ENCODE data around the gene CENPM.

The CENPM gene

DNA sequence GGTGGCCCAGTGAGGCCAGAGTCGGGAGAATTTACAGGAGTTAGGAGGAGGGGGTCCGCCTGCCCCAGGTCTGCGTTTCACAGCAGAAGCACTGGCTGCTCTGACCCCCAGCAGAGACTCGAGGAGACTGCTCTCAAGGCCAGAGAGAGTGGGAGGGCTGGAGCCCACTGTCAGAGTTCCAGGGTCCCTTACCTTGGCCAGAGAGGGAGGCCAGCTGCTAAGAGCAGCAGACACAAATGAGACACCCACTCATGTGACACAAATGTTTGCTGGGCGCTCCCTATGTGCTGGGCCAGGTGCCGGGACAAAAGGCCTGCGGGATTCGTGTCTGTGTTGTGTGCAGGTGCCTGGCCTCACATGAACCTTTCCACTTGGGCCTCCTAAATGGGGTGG lies 17.5 kb downstream of the CENPM start:
- peak in 2 of 3 experiments; percentile 18 to 52 for DNase-seq

DNA sequence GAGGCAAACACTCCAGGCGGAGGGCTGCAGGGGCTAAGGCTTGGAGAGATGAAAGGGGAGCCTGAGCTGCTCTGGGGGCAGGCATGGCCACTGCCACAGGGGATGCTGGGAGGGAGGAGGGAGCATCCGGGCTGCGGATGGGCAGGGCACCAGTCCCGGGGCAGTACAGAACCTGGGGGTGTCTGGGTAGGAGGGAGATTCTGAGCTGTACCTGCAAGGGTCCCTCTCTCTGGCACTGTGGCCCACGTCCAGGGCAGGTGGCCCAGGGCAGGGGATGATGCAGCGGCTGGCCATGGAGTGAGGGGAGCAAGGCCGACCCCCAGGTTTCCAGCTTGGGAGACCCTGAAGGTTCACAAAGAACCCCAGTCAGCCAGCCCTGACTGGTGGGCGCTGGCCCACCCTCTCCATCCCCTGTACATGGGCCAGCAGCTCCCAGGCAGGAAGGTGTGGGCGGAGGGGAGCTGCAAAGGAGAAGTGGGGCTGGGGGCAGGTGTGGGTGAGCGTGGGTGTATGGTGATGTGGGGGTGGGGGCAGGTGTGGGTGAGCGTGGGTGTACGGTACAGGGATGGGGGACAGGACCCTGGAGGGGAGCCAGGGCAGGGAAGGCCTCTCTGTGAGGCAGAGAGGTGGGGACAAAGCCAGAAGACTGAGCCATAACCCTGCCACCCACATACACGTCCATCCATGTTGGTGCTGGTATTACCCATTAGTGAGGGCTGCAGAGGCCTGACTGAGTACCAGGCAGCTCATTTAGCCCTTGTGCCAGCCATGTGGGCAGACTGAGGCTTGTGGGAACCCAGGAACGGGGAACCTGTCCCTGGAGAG lies 18.1 kb downstream of the CENPM start:
- peak in 2 of 3 experiments; percentile 18 to 35 for DNase-seq

DNA sequence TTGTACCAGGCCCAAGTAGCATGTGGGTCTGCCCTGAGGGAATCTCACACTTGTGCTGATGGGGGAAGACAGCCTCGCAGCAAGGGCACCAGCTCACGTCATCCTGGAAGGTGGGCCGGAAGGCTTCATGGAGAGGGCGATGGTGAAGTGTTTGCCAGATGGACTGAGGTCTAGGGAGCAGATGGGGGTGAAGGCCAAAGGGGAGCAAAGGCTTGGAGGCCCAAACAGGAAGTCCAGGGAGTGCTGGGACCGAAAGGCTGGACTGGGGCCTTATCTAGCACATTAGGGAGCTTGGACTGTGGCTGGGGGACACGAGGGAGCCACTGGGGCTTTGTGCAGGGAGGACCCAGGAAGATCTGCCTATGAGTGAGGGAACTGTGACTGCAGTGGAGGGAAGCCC lies 19.1 kb downstream of the CENPM start:
- no peak for DNase-seq

DNA sequence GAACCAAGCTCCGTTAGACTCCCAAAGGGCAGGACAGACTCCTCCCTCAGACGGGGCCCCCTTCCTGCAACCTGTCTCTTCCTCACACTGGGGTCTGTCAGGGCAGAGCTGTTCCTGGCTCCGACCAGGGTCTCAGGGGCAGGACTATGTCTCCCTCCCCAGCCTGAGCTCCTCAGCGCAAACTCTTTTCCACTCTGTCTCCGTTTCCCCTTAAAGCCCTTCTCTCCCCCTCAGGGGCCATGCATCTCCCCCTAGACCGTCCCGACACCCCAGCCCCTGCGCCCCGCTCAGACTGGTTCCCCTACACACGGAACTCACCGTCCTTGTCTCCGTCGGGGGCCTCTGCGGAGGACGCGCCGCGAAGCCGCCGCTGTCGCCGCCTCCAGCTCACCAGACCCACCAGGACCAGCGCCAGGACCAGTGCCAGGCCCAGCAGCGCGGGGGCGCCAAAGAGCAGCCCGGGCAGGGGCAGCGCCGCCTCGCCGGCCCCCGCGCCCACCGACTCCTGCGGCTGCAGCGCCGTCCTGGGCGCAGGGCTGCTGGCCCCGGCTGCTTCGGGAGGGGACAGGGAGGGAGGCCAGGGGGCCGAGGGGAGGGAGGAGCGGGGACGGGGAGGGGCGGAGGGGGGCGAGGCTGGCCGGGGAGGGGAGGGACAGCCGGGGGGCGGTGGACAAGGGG lies 21.0 kb downstream of the CENPM start:
- DNase-seq, result peak; percentile 12 to 44 (median 31)

DNA sequence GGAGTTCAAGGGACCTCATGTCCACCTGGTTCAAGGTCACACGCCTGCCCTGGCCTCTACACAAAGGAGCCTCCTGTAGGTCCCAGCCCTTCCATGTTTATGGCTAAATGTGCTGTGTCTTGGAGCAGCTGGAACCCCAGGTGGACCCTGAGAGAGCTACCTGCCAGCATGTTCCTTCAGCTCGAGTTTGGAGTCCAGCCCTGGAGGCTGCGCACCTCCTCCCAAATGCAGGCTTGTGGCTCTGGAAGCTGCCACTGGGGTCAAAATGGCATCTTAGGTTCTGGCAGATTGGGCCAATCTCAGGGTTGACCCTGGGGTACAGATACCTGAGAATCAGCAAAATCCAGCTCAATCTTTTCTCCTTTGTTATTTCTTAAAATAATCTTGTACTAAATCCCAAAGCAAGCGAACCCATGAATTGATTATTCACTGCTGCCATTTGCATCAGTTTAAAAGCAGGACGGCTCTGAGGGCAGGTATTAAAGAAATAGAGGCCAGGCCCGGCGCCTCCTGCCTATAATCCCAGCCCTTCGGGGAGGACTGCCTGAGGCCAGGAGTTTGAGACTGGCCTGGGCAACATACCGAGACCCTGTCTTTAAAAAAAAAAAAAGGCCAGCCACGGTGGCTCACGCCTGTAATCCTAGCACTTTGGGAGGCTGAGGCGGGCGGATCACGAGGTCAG lies 23.2 kb downstream of the CENPM start:
- DNase-seq, result no peak

DNA sequence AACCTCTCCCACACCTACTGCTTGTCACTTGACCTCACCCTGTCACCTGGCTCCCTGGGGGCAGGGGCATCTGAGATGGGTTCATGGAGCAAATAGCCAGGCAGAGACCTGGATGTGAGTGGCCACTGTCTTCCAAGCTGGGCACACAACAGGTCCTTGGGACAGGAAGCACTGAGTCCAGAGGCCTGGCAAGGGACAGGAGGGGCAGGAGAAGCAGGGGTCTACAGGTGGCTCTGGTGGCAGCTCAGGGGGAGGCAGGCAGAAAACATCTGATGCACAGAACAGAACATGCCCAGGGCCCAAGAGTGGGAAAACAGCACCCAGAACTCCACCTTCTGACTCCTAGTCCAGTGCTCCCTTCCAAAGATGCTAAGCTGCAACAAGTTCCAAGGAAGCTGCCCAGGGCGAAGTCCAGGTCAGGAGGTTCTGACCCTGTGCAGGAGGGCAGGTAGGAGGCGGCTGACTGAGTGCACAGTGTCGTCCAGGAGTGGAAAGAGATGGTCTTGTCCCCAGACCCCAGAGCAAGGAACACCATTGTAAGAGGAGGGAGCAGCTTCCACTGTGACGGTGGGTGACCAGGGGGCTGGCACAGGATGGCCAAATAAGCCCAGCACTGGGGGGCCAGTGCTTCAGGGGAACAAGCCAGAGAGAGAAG lies 23.9 kb downstream of the CENPM start:
- DNase-seq, result no peak

DNA sequence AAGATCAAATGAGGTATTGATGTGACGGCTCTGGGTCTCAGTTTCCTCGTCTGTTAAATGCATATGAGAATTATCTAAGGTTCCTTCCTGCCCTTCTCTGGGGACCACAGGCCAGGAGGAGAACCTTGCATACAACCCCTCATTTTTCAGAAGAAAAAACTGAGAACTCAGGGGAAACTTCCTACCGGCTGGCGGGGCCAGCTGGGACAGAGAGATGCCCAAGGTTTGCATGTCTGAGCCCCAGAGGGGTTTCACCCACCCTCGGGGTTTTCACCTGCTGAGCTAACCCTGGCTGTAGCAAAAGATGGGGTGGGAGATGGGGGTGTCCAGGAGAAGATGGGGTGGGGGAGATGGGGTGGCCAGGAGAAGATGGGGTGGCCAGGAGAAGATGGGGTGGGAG lies 24.6 kb downstream of the CENPM start:
- no peak for DNase-seq

DNA sequence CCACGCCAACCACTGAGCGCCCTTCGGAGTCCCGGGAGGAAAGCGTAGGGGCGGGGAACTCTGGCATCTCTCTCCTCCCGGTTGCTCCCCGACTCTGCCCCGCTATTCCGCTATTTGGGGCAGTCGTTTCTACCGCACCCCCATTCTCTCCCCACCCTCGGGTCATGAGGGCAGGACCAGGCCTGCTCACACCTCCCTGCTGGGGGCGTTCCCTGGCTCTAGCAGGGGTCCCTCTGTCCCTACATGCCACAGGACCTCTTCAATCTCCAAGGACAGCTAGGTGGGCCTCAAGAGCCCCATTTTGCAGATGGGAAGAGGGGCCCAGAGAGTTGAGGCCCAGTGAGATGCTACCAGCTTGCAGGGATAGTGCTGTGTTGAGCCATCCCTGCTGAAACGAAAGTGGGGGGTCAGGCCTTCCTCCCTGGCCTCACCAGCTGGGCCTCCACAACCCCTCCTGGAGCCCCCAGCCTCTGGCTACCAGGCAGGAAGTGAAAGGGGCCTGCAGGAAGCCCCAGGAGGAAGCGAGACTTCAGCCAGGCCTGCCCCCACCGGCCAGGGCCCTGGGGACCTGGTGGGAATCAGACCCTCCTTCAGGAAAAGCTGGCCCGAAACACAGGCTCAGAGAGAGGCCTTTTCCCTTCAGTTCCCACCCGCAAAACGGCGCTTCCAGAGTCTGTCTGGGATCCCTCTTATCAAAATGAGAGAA lies 26.5 kb downstream of the CENPM start:
- DNase-seq, result no peak

DNA sequence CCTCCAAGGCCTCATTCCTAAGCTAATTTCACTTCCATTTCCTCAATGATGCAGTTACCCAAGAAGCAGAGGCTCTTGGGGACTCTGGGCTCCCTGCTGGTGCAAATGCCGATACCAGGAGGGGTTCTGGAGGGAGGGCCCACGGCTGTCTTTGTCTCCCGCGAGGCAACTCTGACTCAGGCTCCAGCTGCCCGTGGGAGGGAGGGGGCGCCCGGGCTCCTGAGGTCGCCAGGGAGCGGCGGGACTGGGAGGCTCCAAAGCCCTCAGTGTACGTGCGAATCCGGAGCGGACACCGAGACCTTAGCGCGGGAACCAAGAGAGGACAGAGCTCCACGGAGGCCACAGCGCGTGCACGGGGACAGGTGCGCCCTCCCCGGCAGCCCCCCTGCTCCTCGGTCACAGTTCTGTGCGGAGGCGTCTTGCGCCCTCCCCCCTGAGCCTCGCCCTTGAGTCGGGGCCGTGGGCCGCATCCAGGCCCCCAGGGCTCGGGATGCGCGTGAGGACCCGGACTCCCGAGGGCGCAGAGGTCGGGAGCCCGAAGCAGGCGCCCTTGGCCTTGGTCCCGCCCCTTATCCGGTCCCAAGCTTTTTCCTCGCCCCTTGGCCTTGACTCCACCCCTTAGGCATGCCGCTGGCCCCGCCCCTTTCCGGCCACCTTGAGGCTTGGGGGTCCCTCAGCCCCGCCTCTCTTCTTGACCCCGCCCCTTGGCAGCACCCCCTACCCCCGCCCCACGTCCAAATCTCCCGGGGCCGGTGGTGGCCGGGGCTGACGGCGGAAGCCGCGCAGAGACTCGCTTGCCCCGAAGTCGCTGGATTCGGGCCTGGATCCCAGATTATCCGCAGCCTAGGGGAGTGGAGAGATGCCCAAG lies 27.4 kb downstream of the CENPM start:
- DNase-seq, result no peak

DNA sequence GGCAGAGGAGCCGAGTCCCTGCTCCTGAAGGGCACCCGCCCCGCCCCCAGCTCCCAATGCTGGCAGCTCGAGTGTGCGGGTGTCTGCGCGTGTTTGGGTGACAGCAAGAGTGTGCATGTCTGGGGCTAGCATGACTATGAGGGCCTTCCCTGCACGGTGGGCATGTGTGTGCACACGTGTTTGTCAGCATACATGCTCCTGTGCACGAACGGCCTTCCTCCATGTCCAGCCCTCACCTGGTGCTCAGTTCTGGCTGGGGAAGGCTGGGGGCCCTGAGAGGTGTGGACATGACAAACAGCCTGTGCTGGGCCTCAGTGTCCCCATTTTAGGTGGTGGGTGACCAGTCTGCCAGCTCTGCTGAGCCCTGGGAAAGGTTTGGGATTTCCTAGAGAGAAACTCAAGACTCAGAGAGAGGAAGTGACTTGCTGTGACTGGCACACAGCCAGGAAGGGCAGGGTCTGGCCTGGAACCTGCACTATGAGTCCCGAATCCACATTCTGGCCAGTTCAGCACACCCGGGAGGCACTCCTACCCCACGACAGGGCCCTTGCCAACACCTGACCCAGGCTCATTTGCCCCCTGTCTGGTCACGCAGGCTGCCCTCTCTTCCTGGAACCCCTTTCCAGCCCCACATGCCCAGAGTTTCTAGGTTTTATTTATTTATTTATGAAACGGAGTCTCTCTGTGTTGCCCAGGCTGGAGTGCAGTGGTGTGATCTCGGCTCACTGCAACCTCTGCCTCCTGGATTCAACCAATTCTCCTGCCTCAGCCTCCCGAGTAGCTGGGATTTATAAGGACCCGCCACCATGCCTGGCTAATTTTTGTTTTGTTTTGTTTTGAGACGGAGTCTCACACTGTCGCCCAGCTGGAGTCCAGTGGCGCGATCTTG lies 28.8 kb downstream of the CENPM start:
- peak in 2 of 3 experiments; percentile 24 to 65 for DNase-seq

DNA sequence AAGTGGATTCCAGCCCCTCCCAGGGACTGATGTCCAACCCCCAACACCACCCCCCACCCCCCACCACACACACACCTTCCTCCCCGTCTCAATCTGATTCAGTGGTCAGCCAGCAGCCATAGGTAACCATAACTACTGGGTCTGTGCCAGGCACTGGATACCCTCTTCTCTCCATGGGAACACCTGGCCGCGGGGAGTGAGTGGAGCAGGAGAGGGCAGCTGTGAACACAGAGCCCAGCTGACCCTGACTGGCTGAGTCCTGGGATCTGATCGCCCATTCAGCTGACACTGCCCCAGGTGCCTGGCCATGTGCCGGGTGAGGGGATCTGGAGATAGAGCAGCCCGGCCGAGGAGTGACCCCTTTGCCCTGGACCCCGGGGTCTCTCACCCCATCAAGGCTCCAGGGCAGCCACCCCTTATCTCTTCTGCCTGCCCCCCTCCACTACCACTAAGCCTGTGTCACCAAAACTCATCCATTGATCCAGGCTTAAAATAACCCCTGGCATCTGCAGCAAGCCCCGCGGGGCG lies 29.5 kb downstream of the CENPM start:
- peak in 2 of 3 experiments; percentile 59 to 82 for DNase-seq

DNA sequence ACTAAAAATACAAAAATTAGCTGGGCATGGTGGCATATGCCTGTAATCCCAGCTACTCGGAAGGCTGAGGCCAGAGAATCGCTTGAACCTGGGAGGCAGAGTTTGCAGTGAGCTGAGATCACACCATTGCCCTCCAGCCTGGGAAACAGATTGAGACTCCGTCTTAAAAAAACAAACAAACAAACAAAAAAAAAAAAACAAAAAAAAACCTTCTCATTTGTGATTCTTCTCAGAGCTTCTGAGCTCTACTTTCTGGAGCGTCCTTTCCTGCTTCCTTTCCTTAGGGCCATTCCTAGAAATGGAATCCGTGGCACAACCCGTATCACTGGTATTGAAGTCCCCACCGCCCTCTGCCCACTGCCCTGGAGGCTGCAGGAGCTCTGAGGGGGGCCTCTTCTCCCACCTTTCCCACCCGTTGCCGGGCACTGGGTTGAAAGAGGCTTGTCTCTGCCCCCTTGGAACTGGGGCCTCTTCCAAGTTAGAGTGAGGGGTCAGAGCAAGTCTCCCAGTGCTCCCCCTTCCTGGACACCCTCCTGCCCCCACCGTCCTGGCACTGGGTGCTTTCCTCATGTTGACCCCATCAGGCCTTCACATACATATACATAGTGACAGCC lies 30.1 kb downstream of the CENPM start:
- DNase-seq, result no peak

DNA sequence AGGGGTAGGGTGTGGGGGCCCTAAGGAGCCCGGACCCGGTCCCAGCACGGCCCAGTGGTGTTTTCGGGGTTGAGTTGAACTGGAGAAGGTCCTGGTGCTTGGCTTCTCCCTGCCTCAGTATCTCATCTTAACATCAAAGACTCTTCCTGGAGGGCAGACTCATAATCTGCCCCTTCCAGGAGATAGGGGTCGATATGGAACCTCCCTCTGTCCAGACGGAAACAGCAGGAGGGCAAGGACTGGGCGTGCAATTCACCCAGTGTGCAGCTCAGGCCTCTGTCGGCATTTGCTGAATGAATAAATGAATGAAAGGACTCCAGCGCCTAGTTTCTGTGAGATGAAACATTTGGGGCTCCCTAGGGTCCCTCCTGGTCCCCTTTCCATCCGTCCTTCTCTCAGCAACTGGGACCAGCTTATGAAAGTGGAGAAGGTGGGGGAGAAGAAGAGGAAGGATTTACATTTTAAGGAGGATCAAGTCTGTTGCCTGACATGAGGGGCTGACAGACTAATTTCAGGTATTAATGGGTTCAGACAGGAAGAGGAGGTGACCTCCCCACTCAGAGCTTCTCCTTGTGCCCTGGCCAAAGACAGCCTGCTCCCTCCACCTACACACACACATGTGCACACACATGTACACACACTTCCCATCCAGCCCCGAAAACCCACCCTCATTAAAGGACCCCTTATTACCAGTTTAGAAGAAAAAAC lies 31.0 kb downstream of the CENPM start:
- DNase-seq, result no peak

DNA sequence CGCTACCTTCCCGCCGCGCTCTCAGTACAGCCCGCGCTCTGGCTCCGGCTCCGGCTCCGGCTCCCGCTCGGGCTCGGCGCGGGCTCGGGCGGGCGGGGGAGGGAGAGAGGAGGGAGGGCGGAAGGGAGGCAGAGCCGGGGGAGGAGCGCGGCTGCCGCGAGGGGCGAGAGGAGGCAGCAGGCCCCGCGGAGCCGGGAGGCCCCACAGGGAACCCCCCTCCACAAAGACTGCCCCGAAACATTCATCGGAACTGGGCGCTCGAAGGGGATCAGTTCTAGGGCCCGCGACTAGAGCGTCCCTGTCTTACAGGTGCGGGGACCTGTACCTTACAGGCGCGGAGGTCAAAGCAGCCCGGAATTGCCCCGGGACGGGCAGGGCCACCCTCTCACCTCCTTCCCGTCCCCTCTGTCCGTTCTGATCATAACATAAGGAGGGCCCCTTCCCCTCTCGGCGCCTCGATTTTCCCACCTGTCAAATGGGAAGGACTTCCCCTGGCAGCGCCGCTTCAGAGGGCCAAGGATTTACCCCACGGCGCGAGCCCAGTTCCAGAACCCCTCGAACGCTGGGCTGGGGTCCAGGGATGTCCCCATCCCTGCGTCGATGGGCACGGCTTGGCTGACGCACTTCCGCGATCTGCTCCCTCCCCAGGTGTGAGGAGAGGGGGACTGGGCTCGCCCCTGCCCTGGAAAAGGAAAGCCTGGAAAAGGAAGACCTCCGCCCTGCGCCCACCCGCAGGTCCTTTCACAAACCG lies 31.7 kb downstream of the CENPM start, which contains the start of gene SHISA8:
Gene SHISA8, minus strand, starts transcription at position 40 of the 751 bp plus-strand sequence. CDS start 407 bp downstream, outside the sequence.
- DNase-seq, result peak in 2 of 3 experiments; percentile 40 to 61

DNA sequence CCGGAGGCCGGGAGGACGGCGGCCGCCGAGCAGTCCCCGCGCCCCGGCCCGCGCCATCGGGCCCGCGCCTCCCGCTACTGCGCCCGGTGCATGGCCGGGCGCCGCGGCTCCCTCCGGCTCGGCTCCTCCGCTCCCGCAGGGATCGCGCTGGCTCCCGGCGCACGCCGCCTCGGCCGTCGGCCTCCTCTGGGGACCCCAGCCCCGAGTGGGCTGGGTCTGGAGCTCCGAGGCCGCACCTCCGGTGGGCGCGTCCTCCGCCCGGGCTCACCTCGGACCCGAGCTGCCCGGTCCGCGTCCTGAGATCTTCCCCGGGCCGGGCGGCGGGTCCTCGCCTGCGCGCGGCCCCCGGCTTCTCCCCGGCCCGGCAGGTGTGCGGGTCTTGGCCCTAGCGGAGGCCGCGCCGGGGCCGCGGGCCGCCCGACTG lies 32.3 kb downstream of the CENPM start:
- DNase-seq, result peak in 2 of 3 experiments; percentile 27 to 61

DNA sequence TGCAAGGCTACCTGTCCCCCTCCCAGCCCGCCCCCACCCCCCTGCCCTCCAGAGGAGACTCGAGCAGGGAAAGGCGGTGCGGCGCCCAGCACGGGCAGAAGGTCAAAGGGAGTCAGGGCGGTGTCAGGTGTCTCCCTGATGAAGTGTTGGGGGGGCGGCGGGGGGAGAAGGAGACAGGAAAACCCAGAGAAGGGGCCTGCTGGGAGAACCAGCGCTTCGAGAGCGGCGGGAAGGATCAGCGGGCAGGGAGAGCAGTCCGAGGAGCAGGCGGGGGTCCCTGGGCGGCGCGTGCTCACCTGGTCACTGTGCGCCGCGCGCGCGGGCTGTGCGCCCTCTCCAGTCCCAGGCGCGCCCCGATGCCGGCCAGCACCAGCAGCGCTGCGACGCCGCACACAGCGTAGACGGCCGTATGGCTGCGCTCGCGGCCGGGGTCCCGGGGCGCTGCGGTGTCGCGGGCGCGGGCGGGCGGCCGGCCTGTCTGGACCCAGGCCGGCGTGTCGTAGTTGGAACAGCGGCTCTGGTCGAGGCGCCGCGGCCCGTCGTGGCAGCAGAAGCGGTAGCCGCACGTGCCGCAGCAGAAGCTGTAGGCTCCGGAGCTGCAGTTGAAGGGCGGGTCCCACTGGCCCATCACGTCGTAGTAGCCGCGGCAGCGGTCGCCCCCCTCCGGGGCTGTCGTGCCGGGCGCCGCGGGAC lies 33.0 kb downstream of the CENPM start:
- DNase-seq, result peak in 2 of 3 experiments; percentile 42 to 53

DNA sequence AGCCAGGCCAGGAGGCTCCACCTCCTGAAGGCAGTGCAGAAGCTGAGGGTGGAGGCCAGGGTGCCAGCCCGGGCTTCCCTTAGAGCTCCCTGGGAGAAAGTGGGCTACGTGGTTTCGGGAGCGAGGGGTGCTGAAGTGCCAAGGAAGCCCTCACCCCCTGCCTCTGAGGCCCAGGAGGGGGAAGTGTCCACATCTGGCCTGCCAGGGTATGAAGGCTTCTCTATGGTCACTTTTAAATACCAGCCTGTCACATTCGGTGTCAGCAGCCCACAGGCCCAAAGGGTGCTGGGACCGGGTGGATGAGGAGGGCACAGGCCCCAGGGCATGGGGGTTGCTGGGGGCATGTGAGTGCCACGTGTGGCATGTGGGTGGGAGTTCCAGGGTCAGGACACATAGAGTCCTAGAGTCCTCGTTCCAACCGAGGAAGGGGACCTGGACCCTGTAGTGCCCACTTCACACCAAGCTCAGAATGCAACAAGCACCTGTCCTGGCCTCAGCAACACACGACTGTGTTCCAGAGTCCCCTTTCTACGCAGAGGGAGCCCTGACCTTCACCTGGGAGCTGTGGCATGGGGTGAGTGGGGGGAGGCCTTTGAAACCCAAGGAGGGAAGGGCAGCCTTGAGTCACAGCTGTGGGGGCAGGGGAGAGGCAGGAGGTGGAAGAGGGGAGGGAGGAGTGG lies 33.8 kb downstream of the CENPM start:
- DNase-seq, result no peak
